GM18519 (cell line): ENCODE results near the gene PHLDA3.
"Not testable (repeated sequence)": the region's sequence is repeated elsewhere in the genome, so short reads cannot be mapped to it uniquely, and the experiment has no call there.

ENCODE experiments used
- ATAC-seq: cut with Tn5 transposase; IDR thresholded peaks from one replicate; pipeline ENCODE4 v1.9.1; 2021; ENCODE audit warnings: mild to moderate bottlenecking, moderate library complexity; ENCODE audit not compliant: unreplicated experiment, low FRiP score

PHLDA3 gene

GRCh38 chr1:201504179-201504631 lies 35.2 kb upstream of the PHLDA3 start:
- no peak for ATAC-seq

GRCh38 chr1:201503397-201504176 lies 34.6 kb upstream of the PHLDA3 start:
- ATAC-seq: no peak

GRCh38 chr1:201502511-201502857 lies 33.5 kb upstream of the PHLDA3 start:
- no peak for ATAC-seq

- no peak for ATAC-seq
Observed at GRCh38 chr1:201501812-201502510, 33.0 kb upstream of the PHLDA3 start.

- ATAC-seq: no peak
Observed at GRCh38 chr1:201501144-201501543, 32.2 kb upstream of the PHLDA3 start.

- ATAC-seq: no peak
Observed at GRCh38 chr1:201500670-201501120, 31.7 kb upstream of the PHLDA3 start.

GRCh38 chr1:201499795-201500669 lies 31.0 kb upstream of the PHLDA3 start:
- no peak for ATAC-seq

- no peak for ATAC-seq
Observed at GRCh38 chr1:201499191-201499590, 30.2 kb upstream of the PHLDA3 start.

- no peak for ATAC-seq
Observed at GRCh38 chr1:201498621-201499020, 29.6 kb upstream of the PHLDA3 start.

- ATAC-seq: no peak
Observed at GRCh38 chr1:201497935-201498509, 29.0 kb upstream of the PHLDA3 start.

- ATAC-seq: no peak
Observed at GRCh38 chr1:201496296-201496690, 27.3 kb upstream of the PHLDA3 start.

- no peak for ATAC-seq
Observed at GRCh38 chr1:201495551-201496295, 26.7 kb upstream of the PHLDA3 start.

GRCh38 chr1:201493757-201494617 lies 25.0 kb upstream of the PHLDA3 start:
- no peak for ATAC-seq

- not testable (repeated sequence) for ATAC-seq
Observed at GRCh38 chr1:201493026-201493656, 24.2 kb upstream of the PHLDA3 start.

- ATAC-seq: no peak
Observed at GRCh38 chr1:201491896-201492511, 23.0 kb upstream of the PHLDA3 start.

- no peak for ATAC-seq
Observed at GRCh38 chr1:201490708-201491131, 21.7 kb upstream of the PHLDA3 start.

- ATAC-seq: no peak
Observed at GRCh38 chr1:201489643-201490261, 20.8 kb upstream of the PHLDA3 start.
